ENCODE data around the gene DPH2.

DNA sequence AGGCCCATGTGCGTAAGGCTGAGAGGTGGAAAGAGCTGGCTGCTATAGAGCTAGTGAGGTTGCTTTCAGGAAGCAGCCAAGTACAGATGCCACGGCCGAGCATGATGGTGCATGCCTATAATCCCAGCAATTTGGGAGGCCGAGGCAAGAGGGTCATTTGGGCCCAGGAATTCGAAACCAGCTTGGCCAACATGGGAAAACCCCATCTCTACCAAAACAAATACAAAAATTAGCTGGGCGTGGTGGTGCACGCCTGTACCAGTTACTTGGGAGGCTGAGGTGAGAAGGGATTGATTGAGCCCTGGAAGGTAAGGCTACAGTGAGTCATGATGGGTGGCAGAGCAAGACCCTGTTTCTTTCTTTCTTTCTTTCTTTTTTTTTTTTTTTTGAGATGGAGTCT lies 24.3 kb downstream of the DPH2 start:
- TF ChIP-seq, protein P1, sequence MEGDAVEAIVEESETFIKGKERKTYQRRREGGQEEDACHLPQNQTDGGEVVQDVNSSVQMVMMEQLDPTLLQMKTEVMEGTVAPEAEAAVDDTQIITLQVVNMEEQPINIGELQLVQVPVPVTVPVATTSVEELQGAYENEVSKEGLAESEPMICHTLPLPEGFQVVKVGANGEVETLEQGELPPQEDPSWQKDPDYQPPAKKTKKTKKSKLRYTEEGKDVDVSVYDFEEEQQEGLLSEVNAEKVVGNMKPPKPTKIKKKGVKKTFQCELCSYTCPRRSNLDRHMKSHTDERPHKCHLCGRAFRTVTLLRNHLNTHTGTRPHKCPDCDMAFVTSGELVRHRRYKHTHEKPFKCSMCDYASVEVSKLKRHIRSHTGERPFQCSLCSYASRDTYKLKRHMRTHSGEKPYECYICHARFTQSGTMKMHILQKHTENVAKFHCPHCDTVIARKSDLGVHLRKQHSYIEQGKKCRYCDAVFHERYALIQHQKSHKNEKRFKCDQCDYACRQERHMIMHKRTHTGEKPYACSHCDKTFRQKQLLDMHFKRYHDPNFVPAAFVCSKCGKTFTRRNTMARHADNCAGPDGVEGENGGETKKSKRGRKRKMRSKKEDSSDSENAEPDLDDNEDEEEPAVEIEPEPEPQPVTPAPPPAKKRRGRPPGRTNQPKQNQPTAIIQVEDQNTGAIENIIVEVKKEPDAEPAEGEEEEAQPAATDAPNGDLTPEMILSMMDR (IDR thresholded peaks at IDR 0.05): no peak
- TF ChIP-seq EP300 (IDR thresholded peaks at IDR 0.05): no peak
- no peak for TF ChIP-seq POLR2A (IDR thresholded peaks at IDR 0.05)
- no peak for TF ChIP-seq POLR2AphosphoS5 (IDR thresholded peaks at IDR 0.05)
